ENCODE data around the gene CXCL8.

Gene CXCL8

DNA sequence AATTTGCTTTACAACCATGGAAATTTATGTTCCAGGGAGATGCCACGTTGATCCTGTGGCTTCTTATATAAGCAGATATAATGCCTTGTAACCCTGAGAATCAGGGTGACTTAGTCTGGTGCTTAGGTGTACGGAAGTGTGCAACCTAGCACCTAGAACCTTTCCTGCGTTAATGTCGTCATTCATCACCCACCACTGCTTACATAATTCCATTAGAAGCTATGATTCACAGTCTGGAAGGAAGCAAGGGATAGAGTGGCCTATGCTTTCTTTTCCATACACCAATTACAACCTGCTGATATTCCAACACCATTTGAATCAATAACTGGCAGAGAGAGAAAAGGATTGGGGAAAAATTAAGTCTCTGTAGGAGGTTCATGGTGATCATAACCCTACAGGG lies 17.3 kb upstream of the CXCL8 start:
- H3K4me3 ChIP-seq (ENCODE audit: low read depth, low read length), result no peak overlapping the region
- H3K4me1 ChIP-seq, result no peaks in the 10 kb centered on the region
- no peak for TF ChIP-seq CTCF (IDR thresholded peaks at IDR 0.05)
- no peak overlapping the region for H3K4me2 ChIP-seq (ENCODE audit: low read length)
- no peak overlapping the region for H2AFZ ChIP-seq
- H3K27ac ChIP-seq, result no peak overlapping the region
- no peak overlapping the region for H3K9ac ChIP-seq
- H3K79me2 ChIP-seq, result no peaks in the 10 kb centered on the region
- H3K36me3 ChIP-seq (ENCODE audit: control insufficient read depth, insufficient read depth, low read length), result no peaks in the 10 kb centered on the region
- H3K27me3 ChIP-seq (ENCODE audit: control insufficient read depth, insufficient read depth, low read length), result no peaks in the 10 kb centered on the region
- H3K9me3 ChIP-seq (ENCODE audit: control insufficient read depth, low read length), result no peaks in the 10 kb centered on the region

DNA sequence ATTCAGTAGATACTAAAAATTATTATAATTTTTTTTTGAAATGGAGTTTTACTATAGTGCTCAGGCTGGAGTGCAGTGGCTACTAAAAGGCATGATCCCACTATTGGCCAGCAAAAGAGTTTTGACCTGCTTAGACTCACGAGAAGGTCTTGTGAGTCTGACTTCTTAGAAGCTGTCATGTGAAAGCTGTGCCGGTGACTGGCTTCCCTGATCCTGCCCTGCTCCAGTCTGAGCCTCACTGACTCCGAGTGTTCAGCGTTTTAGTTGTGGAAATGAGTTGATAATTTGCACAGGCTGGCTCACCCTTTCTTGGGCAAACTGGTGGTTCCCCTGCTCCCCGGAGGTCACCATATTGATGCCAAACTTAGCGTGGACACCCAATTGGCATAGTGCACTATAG lies 16.4 kb upstream of the CXCL8 start:
- H3K4me1 ChIP-seq, result no peaks in the 10 kb centered on the region
- no peak overlapping the region for H3K27ac ChIP-seq
- no peak for TF ChIP-seq CTCF (IDR thresholded peaks at IDR 0.05)

GRCh38 chr4:73725510-73725909 lies 14.9 kb upstream of the CXCL8 start:
- no peaks in the 10 kb centered on the region for H3K27me3 ChIP-seq (ENCODE audit: control insufficient read depth, insufficient read depth, low read length)
- H3K4me1 ChIP-seq, result no peaks in the 10 kb centered on the region
- H2AFZ ChIP-seq, result no peak overlapping the region
- no peaks in the 10 kb centered on the region for H3K36me3 ChIP-seq (ENCODE audit: control insufficient read depth, insufficient read depth, low read length)
- no peak overlapping the region for H3K9ac ChIP-seq
- no peaks in the 10 kb centered on the region for H3K79me2 ChIP-seq
- no peaks in the 10 kb centered on the region for H3K9me3 ChIP-seq (ENCODE audit: control insufficient read depth, low read length)
- no peak for TF ChIP-seq CTCF (IDR thresholded peaks at IDR 0.05)
- no peak overlapping the region for H3K4me2 ChIP-seq (ENCODE audit: low read length)
- H3K27ac ChIP-seq, result no peak overlapping the region
- H3K4me3 ChIP-seq (ENCODE audit: low read depth, low read length), result no peak overlapping the region

More for the DNA sequence above, 16.4 kb upstream of the CXCL8 start:
- Histone ChIP-seq H3K9me3 (ENCODE audit: control insufficient read depth, low read length) (no peaks in the 10 kb centered on the region), H3K4me3 (ENCODE audit: low read depth, low read length) (no peak overlapping the region), H3K36me3 (ENCODE audit: control insufficient read depth, insufficient read depth, low read length) (no peaks in the 10 kb centered on the region), H3K27me3 (ENCODE audit: control insufficient read depth, insufficient read depth, low read length) (no peaks in the 10 kb centered on the region), H2AFZ (no peak overlapping the region), H3K4me2 (ENCODE audit: low read length) (no peak overlapping the region), H3K79me2 (no peaks in the 10 kb centered on the region), H3K9ac (no peak overlapping the region)

DNA sequence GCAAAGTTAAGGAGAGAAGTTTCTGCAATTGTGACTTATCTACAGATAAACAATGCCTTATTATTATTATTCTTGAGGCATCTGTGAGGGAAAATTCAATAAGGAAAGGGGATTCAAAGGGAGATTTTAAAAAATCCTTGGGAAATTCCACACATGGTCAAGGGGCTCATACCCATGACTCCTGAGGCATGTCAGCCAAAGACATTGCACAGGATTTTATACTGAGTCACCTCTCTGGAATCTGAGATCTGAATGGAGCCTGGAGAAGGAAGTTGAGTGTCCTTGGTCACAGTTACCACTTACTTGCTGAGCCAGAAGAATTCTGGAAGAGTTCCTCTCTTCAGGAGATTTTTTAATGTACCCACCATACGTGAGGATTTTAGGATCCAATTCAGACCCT lies 14.4 kb upstream of the CXCL8 start:
- TF ChIP-seq CTCF (IDR thresholded peaks at IDR 0.05), result no peak
- Histone ChIP-seq H2AFZ (no peak overlapping the region), H3K9ac (no peak overlapping the region), H3K9me3 (ENCODE audit: control insufficient read depth, low read length) (no peaks in the 10 kb centered on the region), H3K27ac (no peak overlapping the region), H3K36me3 (ENCODE audit: control insufficient read depth, insufficient read depth, low read length) (no peaks in the 10 kb centered on the region), H3K27me3 (ENCODE audit: control insufficient read depth, insufficient read depth, low read length) (no peaks in the 10 kb centered on the region), H3K4me1 (no peaks in the 10 kb centered on the region), H3K4me3 (ENCODE audit: low read depth, low read length) (no peak overlapping the region), H3K4me2 (ENCODE audit: low read length) (no peak overlapping the region), H3K79me2 (no peaks in the 10 kb centered on the region)

GRCh38 chr4:73727685-73728084 lies 12.7 kb upstream of the CXCL8 start:
- H3K9me3 ChIP-seq (ENCODE audit: control insufficient read depth, low read length), result no peaks in the 10 kb centered on the region
- no peak overlapping the region for H2AFZ ChIP-seq
- no peaks in the 10 kb centered on the region for H3K27me3 ChIP-seq (ENCODE audit: control insufficient read depth, insufficient read depth, low read length)
- TF ChIP-seq CTCF (IDR thresholded peaks at IDR 0.05), result no peak
- H3K36me3 ChIP-seq (ENCODE audit: control insufficient read depth, insufficient read depth, low read length), result no peaks in the 10 kb centered on the region
- no peak overlapping the region for H3K4me3 ChIP-seq (ENCODE audit: low read depth, low read length)
- H3K79me2 ChIP-seq, result no peaks in the 10 kb centered on the region
- no peak overlapping the region for H3K27ac ChIP-seq
- H3K4me2 ChIP-seq (ENCODE audit: low read length), result no peak overlapping the region
- H3K9ac ChIP-seq, result no peak overlapping the region
- H3K4me1 ChIP-seq, result no peaks in the 10 kb centered on the region

All from parathyroid adenoma (tissue), 2 donors.